ENCODE results near the gene PRPH.
"Not testable (repeated sequence)": the region's sequence is repeated elsewhere in the genome, so short reads cannot be mapped to it uniquely, and the experiment has no call there.

Gene PRPH

GRCh38 chr12:49269191-49269590, 25.8 kb upstream of the PRPH start:
- not testable (repeated sequence) for H3K9me3 Mint-ChIP-seq

GRCh38 chr12:49272790-49273725, 21.9 kb upstream of the PRPH start:
- H3K4me1 Mint-ChIP-seq (ENCODE audit: low read depth): peaks cover 22% of the 10 kb centered on the region
- peak overlapping the region; percentile 67 for H3K27ac Mint-ChIP-seq
- peaks cover 60% of the 10 kb centered on the region for H3K36me3 Mint-ChIP-seq (ENCODE audit: low read depth)
- H3K4me3 Mint-ChIP-seq: no peak overlapping the region
- no peaks in the 10 kb centered on the region for H3K9me3 Mint-ChIP-seq
- no peaks in the 10 kb centered on the region for H3K27me3 Mint-ChIP-seq
- no peak for DNase-seq

More at GRCh38 chr12:49269191-49269590, 25.8 kb upstream of the PRPH start:
- not testable (repeated sequence) for DNase-seq, H3K27me3 Mint-ChIP-seq, H3K4me3 Mint-ChIP-seq
- peaks cover 91% of the 10 kb centered on the region for H3K36me3 Mint-ChIP-seq (ENCODE audit: low read depth)
- H3K4me1 Mint-ChIP-seq (ENCODE audit: low read depth): peaks cover 42% of the 10 kb centered on the region
- peak overlapping the region; percentile 98 for H3K27ac Mint-ChIP-seq

- DNase-seq: no peak
- Mint-ChIP-seq H3K9me3 (no peaks in the 10 kb centered on the region), H3K36me3 (ENCODE audit: low read depth) (peaks cover 52% of the 10 kb centered on the region), H3K27ac (no peak overlapping the region), H3K4me3 (no peak overlapping the region), H3K27me3 (no peaks in the 10 kb centered on the region), H3K4me1 (ENCODE audit: low read depth) (peaks cover 16% of the 10 kb centered on the region)
Observed at GRCh38 chr12:49273726-49274395, 21.1 kb upstream of the PRPH start.

GRCh38 chr12:49274396-49275069, 20.4 kb upstream of the PRPH start:
- Mint-ChIP-seq H3K27ac (no peak overlapping the region), H3K27me3 (no peaks in the 10 kb centered on the region), H3K4me3 (no peak overlapping the region), H3K36me3 (ENCODE audit: low read depth) (peaks cover 45% of the 10 kb centered on the region), H3K4me1 (ENCODE audit: low read depth) (peaks cover 10% of the 10 kb centered on the region), H3K9me3 (no peaks in the 10 kb centered on the region)
- no peak for DNase-seq

GRCh38 chr12:49276304-49277290, 18.4 kb upstream of the PRPH start:
- Mint-ChIP-seq H3K36me3 (ENCODE audit: low read depth) (peaks cover 24% of the 10 kb centered on the region), H3K9me3 (no peaks in the 10 kb centered on the region), H3K4me3 (no peak overlapping the region), H3K27ac (no peak overlapping the region), H3K27me3 (no peaks in the 10 kb centered on the region), H3K4me1 (ENCODE audit: low read depth) (peaks cover 2% of the 10 kb centered on the region)
- DNase-seq: no peak

- Mint-ChIP-seq H3K4me1 (ENCODE audit: low read depth) (peaks cover 2% of the 10 kb centered on the region), H3K9me3 (no peaks in the 10 kb centered on the region), H3K27ac (no peak overlapping the region), H3K36me3 (ENCODE audit: low read depth) (peaks cover 16% of the 10 kb centered on the region), H3K4me3 (no peak overlapping the region), H3K27me3 (no peaks in the 10 kb centered on the region)
- no peak for DNase-seq
Observed at GRCh38 chr12:49277466-49277865, 17.5 kb upstream of the PRPH start.

- Mint-ChIP-seq H3K9me3 (no peaks in the 10 kb centered on the region), H3K27ac (no peak overlapping the region), H3K36me3 (ENCODE audit: low read depth) (no peaks in the 10 kb centered on the region), H3K27me3 (peaks cover 8% of the 10 kb centered on the region), H3K4me3 (no peak overlapping the region), H3K4me1 (ENCODE audit: low read depth) (no peaks in the 10 kb centered on the region)
- DNase-seq: no peak
Observed at GRCh38 chr12:49279706-49280159, 15.2 kb upstream of the PRPH start.

- not testable (repeated sequence) for H3K36me3 Mint-ChIP-seq (ENCODE audit: low read depth); H3K27ac Mint-ChIP-seq; H3K9me3 Mint-ChIP-seq; DNase-seq; H3K4me3 Mint-ChIP-seq; H3K4me1 Mint-ChIP-seq (ENCODE audit: low read depth)
- peaks cover 10% of the 10 kb centered on the region for H3K27me3 Mint-ChIP-seq
Observed at GRCh38 chr12:49280545-49280944, 14.4 kb upstream of the PRPH start.

GRCh38 chr12:49282302-49282701, 12.6 kb upstream of the PRPH start:
- no peak for DNase-seq
- no peaks in the 10 kb centered on the region for H3K36me3 Mint-ChIP-seq (ENCODE audit: low read depth)
- H3K27ac Mint-ChIP-seq: no peak overlapping the region
- H3K4me1 Mint-ChIP-seq (ENCODE audit: low read depth): no peaks in the 10 kb centered on the region
- H3K27me3 Mint-ChIP-seq: peaks cover 17% of the 10 kb centered on the region
- H3K9me3 Mint-ChIP-seq: no peaks in the 10 kb centered on the region
- H3K4me3 Mint-ChIP-seq: no peak overlapping the region

GRCh38 chr12:49282740-49283375, 12.1 kb upstream of the PRPH start:
- not testable (repeated sequence) for H3K27ac Mint-ChIP-seq; H3K4me1 Mint-ChIP-seq (ENCODE audit: low read depth); DNase-seq; H3K4me3 Mint-ChIP-seq; H3K36me3 Mint-ChIP-seq (ENCODE audit: low read depth); H3K9me3 Mint-ChIP-seq
- H3K27me3 Mint-ChIP-seq: peaks cover 21% of the 10 kb centered on the region

- H3K4me3 Mint-ChIP-seq: no peak overlapping the region
- H3K27ac Mint-ChIP-seq: no peak overlapping the region
- no peaks in the 10 kb centered on the region for H3K36me3 Mint-ChIP-seq (ENCODE audit: low read depth)
- H3K9me3 Mint-ChIP-seq: no peaks in the 10 kb centered on the region
- H3K4me1 Mint-ChIP-seq (ENCODE audit: low read depth): no peaks in the 10 kb centered on the region
- DNase-seq: no peak
- H3K27me3 Mint-ChIP-seq: peaks cover 29% of the 10 kb centered on the region
Observed at GRCh38 chr12:49283541-49284429, 11.2 kb upstream of the PRPH start.

GRCh38 chr12:49284672-49285071, 10.3 kb upstream of the PRPH start:
- no peaks in the 10 kb centered on the region for H3K4me1 Mint-ChIP-seq (ENCODE audit: low read depth)
- no peak for DNase-seq
- H3K9me3 Mint-ChIP-seq: no peaks in the 10 kb centered on the region
- H3K27ac Mint-ChIP-seq: no peak overlapping the region
- H3K36me3 Mint-ChIP-seq (ENCODE audit: low read depth): no peaks in the 10 kb centered on the region
- H3K27me3 Mint-ChIP-seq: peaks cover 32% of the 10 kb centered on the region
- H3K4me3 Mint-ChIP-seq: no peak overlapping the region

GRCh38 chr12:49287876-49288275, 7.1 kb upstream of the PRPH start:
- no peak for DNase-seq
- H3K4me1 Mint-ChIP-seq (ENCODE audit: low read depth): no peaks in the 10 kb centered on the region
- H3K4me3 Mint-ChIP-seq: no peak overlapping the region
- H3K27me3 Mint-ChIP-seq: peaks cover 39% of the 10 kb centered on the region
- H3K27ac Mint-ChIP-seq: no peak overlapping the region
- no peaks in the 10 kb centered on the region for H3K36me3 Mint-ChIP-seq (ENCODE audit: low read depth)
- H3K9me3 Mint-ChIP-seq: no peaks in the 10 kb centered on the region
